Osteocyte (in vitro differentiated cells): ENCODE data around the gene ZBTB7B. TPM values are rescaled to one million over a fixed set of nuclear protein-coding genes. Genes with fewer than 3 reads are reported as not detected.
A peak's percentile ranks its signal among the peaks of the same experiment; 100 is the strongest.

Source experiments
- DNase-seq: peaks from one replicate; pipeline ENCODE4 v3.0.0; 2021; ENCODE audit warnings: mixed read lengths; ENCODE audit not compliant: unreplicated experiment; ENCODE audit errors: extremely low spot score
- H3K27ac Mint-ChIP-seq: one replicate; pipeline ENCODE4 v1.8.0; 2021; ENCODE audit warnings: mild to moderate bottlenecking, mixed read lengths; ENCODE audit not compliant: unreplicated experiment
- H3K27me3 Mint-ChIP-seq: one replicate; pipeline ENCODE4 v1.8.0; 2021; ENCODE audit warnings: mixed read lengths; ENCODE audit not compliant: unreplicated experiment
- H3K36me3 Mint-ChIP-seq: one replicate; pipeline ENCODE4 v1.8.0; 2021; ENCODE audit warnings: mixed read lengths; ENCODE audit not compliant: unreplicated experiment
- H3K4me1 Mint-ChIP-seq: one replicate; pipeline ENCODE4 v1.8.0; 2021; ENCODE audit warnings: mixed read lengths; ENCODE audit not compliant: unreplicated experiment
- H3K4me3 Mint-ChIP-seq: one replicate; pipeline ENCODE4 v1.8.0; 2021; ENCODE audit warnings: mild to moderate bottlenecking, moderate library complexity, mixed read lengths; ENCODE audit not compliant: unreplicated experiment
- H3K9me3 Mint-ChIP-seq: one replicate; pipeline ENCODE4 v1.8.0; 2021; ENCODE audit warnings: mixed read lengths; ENCODE audit not compliant: unreplicated experiment
- total RNA-seq: library from RNA; stranded (reverse); gene quantifications from 2 replicates; pipeline ENCODE4 v1.2.1, GENCODE V29; 2021
- TF ChIP-seq, protein P1 (sequence below): fragments of 200-600 bp; sonication (generic); IDR thresholded peaks from 2 replicates; pipeline ENCODE4 v1.5.0; 2021; ENCODE audit warnings: antibody characterized with exemption, mild to moderate bottlenecking, moderate library complexity

The ZBTB7B gene
- total RNA-seq, 1 donor from 2014 or later = 37.8 TPM

DNA sequence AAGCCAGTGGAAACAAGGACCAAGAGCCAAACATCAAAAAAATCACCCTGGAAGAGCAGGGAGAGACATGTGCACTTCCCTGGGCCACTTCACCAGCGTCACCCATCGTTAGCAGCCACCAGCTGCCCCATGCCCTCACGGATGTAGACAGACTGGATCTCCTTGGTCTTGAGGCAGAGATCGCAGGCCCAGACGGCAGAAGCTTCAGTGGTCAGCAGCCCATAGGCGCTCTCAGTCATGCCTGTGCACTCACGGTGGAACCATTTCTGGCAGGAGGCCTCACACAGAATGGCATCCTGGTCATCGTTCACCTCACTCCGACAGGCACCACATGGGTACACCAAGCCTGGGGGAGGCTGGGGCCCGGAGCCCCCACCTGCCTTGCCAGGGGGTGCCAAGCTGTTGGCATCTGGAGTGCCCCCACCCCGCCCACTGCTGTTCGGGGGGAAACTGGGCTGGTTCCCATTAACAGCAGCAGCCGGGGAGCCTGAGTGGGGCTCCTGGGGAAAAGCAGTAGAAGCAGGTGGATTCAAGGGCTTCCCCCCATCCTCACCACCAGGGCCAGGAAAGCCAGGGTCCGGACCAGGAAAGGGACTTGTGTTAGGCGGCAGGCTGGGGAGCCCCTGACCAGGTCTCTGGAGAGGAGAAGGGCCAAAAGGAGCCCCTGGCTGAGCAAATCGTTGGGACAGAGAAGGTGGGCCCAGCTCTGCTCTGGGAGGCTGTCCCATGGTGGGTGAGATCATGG is 43.7 kb upstream of the ZBTB7B start:
- H3K4me1 Mint-ChIP-seq = peaks cover 54% of the 10 kb centered on the region
- no peak overlapping the region for H3K27ac Mint-ChIP-seq
- peaks cover 5% of the 10 kb centered on the region for H3K36me3 Mint-ChIP-seq
- no peak overlapping the region for H3K4me3 Mint-ChIP-seq
- no peak for DNase-seq
- H3K27me3 Mint-ChIP-seq = no peaks in the 10 kb centered on the region
- TF ChIP-seq, protein P1, sequence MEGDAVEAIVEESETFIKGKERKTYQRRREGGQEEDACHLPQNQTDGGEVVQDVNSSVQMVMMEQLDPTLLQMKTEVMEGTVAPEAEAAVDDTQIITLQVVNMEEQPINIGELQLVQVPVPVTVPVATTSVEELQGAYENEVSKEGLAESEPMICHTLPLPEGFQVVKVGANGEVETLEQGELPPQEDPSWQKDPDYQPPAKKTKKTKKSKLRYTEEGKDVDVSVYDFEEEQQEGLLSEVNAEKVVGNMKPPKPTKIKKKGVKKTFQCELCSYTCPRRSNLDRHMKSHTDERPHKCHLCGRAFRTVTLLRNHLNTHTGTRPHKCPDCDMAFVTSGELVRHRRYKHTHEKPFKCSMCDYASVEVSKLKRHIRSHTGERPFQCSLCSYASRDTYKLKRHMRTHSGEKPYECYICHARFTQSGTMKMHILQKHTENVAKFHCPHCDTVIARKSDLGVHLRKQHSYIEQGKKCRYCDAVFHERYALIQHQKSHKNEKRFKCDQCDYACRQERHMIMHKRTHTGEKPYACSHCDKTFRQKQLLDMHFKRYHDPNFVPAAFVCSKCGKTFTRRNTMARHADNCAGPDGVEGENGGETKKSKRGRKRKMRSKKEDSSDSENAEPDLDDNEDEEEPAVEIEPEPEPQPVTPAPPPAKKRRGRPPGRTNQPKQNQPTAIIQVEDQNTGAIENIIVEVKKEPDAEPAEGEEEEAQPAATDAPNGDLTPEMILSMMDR = no peak
- H3K9me3 Mint-ChIP-seq = no peaks in the 10 kb centered on the region

DNA sequence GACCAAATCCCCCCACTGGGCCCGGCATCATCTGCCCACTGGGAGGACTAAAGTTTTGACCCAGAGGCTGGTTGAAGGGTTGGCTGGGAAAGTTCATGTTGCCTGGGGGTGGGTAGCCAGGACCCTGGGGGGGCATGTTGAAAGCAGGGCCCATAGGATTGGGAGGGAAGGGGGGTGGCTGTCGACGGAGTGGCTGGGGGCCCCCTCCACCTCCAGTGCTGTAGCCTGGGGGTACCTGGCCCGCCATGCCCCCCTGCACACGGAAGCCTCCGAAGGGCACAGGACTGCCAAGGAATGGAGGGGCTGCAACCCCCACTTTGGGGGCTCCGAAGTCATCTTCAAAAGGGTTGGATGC is 43.2 kb upstream of the ZBTB7B start:
- Mint-ChIP-seq H3K27me3 (no peaks in the 10 kb centered on the region), H3K27ac (no peak overlapping the region)
- TF ChIP-seq, protein P1 = no peak

GRCh38 chr1:154960446-154961136 is 42.0 kb upstream of the ZBTB7B start:
- H3K4me3 Mint-ChIP-seq = peak overlapping the region; percentile 84
- peak overlapping the region; percentile 46 for H3K27ac Mint-ChIP-seq
- no peaks in the 10 kb centered on the region for H3K27me3 Mint-ChIP-seq
- no peaks in the 10 kb centered on the region for H3K9me3 Mint-ChIP-seq
- no peak for DNase-seq
- peaks cover 14% of the 10 kb centered on the region for H3K36me3 Mint-ChIP-seq
- H3K4me1 Mint-ChIP-seq = peaks cover 45% of the 10 kb centered on the region
- TF ChIP-seq, protein P1 = no peak

More for the DNA sequence above, 43.2 kb upstream of the ZBTB7B start:
- Mint-ChIP-seq H3K9me3 (no peaks in the 10 kb centered on the region), H3K4me3 (no peak overlapping the region), H3K36me3 (peaks cover 7% of the 10 kb centered on the region), H3K4me1 (peaks cover 51% of the 10 kb centered on the region)
- no peak for DNase-seq

DNA sequence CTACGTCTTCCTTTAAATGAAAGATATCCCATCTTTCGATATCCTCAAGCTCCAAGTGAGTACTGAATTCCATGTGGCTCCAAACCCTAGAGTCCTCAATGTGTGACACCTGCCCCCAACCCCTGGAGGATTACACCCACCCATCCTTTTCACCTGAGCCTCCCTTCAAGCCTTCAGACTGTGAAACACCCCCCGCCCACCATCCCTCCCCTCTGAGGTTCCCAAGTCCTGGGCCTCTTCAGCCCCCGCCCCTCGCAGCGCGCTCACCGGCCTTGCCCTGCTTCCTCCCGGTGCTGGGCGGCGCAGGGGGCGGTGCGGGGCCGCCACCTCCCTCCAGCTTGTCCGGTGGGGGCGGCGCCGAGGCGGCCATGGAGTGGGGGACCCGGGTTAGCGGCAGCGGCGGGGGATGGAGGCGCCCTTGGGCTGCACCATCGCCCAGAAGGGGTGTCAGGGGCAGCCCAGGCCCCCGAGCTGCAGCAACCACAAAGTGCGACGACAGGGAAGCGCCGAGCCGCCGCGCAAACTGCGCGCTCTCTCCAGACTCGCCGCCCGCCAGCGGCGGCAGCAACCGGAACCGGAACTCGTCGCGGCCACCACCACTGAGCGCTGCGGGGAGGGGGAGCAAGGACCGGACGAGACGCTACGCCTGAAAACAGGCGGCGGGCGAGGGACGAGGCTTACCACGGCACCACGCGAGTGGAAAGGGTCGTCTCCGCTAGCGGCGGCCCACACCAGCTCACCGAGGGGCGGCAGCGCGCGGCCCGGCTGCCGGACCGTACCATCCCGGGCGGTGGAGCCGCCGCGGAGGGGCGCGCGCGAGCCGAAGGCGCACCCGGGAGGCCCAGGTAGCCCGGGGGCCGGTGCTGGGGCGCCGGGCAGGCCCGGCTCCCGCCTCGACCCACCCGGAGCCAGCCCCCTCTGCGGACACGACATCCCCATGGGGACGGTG is 41.1 kb upstream of the ZBTB7B start, which contains the start of gene PYGO2:
Gene PYGO2, minus strand, starts transcription at position 576 of the 949 bp plus-strand sequence. Its CDS starts 206 bp downstream, at position 370.
- peaks cover 40% of the 10 kb centered on the region for H3K4me1 Mint-ChIP-seq
- TF ChIP-seq, protein P1 = peak; percentile 77
- H3K27ac Mint-ChIP-seq = peak within 1 kb of the TSS; percentile 91

More for the DNA sequence above, 41.1 kb upstream of the ZBTB7B start, which contains the start of gene PYGO2:
- Mint-ChIP-seq H3K27me3 (no peaks in the 10 kb centered on the region), H3K36me3 (peaks cover 16% of the 10 kb centered on the region), H3K4me3 (peak within 1 kb of the TSS; percentile 84), H3K9me3 (no peaks in the 10 kb centered on the region)
- peak; percentile 93 for DNase-seq
